Liver (tissue), 3 donors: ENCODE results near the gene ARMH1.

Experiments
- SP1 ChIP-seq: IDR thresholded peaks from 2 replicates; pipeline ENCODE4 v1.6.1; 2018; ENCODE audit warnings: antibody characterized with exemption, mild to moderate bottlenecking
- TF ChIP-seq, protein P1 (sequence below): fragments of 150-350 bp; IDR thresholded peaks from 2 replicates; pipeline ENCODE4 v1.5.1; 2017; ENCODE audit warnings: improper control_type of control experiment, low read depth, low read length; ENCODE audit not compliant: missing input control
- TF ChIP-seq, protein P2 (sequence below): IDR thresholded peaks from 2 replicates; pipeline ENCODE4 v1.6.1; 2016; ENCODE audit warnings: antibody characterized with exemption, mild to moderate bottlenecking
- donor health status: healthy.
- donor health status: healthy.

DNA sequence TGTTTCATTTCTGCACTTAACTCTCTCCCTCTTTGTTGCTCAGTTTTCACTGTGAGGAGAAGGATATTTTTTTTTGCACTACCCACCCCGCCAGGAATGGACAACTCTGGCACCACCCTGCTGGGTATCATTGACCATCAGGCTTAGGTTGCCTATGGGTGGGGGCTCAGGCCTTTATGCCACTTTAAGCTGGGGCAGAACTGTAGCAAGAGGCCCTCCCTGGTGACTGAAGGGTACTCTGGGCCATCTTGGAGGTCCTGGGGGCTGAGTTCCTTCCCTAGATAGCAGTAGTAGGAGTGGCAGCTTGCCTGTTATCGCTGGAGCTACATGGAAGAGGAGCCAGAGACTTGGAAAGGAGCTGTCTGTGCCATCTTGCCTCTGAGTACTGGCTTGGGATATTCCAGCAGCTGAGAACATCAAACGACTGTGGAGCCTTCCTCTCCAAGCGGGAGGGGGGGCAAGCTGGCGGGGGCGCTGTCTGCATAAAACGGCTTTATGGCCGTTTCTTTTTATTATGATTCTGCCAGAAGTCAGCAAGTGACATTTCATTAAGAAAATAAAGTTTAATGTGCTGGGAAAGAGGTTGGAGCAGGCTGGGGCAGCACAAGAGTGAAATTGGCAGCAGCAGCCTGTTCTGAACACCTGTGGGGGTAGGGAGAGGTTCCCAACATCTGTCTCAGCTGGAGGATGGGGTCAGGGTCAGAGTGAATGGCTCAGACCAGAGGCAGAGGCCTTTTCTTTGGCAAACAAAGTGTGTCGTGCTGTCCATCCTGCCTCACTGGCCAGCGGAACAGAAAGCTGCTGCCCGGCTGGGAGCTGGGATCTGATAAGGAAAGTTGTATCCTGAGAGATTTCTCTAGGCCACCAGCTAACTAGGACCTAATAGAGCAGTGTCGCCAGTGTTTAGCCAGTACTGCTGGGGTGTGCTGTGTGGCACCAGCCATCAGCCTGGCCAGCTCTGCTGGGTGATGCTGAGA is 33.1 kb upstream of the ARMH1 start:
- TF ChIP-seq SP1, result no peak
- TF ChIP-seq, protein P1, sequence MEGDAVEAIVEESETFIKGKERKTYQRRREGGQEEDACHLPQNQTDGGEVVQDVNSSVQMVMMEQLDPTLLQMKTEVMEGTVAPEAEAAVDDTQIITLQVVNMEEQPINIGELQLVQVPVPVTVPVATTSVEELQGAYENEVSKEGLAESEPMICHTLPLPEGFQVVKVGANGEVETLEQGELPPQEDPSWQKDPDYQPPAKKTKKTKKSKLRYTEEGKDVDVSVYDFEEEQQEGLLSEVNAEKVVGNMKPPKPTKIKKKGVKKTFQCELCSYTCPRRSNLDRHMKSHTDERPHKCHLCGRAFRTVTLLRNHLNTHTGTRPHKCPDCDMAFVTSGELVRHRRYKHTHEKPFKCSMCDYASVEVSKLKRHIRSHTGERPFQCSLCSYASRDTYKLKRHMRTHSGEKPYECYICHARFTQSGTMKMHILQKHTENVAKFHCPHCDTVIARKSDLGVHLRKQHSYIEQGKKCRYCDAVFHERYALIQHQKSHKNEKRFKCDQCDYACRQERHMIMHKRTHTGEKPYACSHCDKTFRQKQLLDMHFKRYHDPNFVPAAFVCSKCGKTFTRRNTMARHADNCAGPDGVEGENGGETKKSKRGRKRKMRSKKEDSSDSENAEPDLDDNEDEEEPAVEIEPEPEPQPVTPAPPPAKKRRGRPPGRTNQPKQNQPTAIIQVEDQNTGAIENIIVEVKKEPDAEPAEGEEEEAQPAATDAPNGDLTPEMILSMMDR, result no peak
- TF ChIP-seq, protein P2, sequence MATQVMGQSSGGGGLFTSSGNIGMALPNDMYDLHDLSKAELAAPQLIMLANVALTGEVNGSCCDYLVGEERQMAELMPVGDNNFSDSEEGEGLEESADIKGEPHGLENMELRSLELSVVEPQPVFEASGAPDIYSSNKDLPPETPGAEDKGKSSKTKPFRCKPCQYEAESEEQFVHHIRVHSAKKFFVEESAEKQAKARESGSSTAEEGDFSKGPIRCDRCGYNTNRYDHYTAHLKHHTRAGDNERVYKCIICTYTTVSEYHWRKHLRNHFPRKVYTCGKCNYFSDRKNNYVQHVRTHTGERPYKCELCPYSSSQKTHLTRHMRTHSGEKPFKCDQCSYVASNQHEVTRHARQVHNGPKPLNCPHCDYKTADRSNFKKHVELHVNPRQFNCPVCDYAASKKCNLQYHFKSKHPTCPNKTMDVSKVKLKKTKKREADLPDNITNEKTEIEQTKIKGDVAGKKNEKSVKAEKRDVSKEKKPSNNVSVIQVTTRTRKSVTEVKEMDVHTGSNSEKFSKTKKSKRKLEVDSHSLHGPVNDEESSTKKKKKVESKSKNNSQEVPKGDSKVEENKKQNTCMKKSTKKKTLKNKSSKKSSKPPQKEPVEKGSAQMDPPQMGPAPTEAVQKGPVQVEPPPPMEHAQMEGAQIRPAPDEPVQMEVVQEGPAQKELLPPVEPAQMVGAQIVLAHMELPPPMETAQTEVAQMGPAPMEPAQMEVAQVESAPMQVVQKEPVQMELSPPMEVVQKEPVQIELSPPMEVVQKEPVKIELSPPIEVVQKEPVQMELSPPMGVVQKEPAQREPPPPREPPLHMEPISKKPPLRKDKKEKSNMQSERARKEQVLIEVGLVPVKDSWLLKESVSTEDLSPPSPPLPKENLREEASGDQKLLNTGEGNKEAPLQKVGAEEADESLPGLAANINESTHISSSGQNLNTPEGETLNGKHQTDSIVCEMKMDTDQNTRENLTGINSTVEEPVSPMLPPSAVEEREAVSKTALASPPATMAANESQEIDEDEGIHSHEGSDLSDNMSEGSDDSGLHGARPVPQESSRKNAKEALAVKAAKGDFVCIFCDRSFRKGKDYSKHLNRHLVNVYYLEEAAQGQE, result no peak
